ENCODE results near the gene MLIP.
"Not testable (repeated sequence)": the region's sequence is repeated elsewhere in the genome, so short reads cannot be mapped to it uniquely, and the experiment has no call there.

Gene MLIP

DNA sequence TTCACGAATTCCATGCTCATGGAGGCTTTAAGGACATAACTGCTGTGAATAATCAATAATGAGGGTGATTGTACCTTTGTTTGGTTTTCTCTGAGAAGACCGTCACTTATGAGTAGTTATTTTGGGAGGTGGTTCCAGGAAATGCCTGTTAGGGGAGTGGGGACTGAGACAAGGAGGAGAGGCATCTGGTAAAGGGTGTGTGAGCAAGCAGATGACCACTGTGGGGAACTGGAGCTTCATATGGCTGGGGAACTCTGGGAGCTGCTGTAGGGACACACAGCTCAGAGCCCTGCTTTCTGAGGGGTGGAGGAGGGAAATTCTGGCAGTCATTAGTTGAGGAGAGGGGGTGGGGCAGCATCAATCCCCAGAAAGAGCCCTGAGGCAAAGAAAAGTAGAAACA, 125.7 kb downstream of the MLIP start:
- DNase-seq, result no peak

DNA sequence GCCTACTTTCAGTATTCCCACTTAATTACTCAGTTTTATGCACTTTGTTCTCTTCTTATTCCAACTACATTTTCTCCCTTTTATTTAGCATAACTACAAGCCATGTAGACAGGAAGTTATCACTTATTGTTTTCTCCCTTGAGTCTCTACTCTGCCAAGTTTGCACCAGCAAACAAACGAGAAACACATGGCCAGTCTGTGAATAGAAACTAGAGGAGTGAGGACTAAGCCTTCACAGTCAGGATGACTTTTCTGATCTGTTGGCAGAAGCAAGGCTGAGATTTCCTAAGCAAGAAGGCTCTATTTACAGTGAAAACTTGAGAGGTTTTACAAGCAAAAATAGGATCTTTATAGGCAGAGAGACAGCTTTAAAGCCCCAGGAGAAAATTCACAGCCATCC, 127.2 kb downstream of the MLIP start:
- DNase-seq, result no peak

DNA sequence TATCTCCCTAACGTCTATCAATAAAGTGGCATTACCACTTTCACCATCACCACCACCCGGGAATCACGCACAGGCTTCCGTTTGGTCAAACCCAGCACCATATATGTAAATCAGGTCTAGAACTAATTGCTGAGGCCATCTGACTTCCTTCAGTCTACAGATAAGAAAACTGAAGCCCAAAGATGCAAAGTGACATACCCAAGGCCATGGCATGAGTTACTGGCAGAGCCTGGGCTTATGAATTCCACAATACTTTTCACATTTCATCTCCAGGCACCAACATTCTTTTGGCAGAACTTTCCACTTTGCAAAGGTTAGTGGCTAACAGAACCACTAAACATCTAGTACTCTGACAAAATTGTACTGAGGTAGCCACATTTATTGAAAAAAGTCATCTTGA, 132.5 kb downstream of the MLIP start:
- no peak for DNase-seq

DNA sequence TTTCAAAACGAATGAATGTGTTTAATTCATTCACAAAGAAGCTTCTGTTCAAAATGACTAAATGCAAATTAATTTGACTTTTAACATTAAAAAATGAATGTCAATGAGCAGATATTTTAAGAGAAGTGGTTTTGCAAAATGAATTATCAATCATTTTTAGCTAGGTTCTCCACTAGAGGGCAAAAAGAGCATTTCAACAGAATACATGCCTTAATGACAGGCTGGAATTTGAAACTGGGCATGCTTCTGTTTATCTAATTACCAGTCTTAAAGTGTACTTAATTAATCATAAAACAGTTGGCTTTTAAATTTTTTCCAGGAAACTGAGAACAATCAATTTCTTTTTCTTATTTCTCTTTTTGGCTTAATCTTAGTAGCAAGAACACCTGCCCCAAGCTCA, 133.2 kb downstream of the MLIP start:
- peak; percentile 5 for DNase-seq

DNA sequence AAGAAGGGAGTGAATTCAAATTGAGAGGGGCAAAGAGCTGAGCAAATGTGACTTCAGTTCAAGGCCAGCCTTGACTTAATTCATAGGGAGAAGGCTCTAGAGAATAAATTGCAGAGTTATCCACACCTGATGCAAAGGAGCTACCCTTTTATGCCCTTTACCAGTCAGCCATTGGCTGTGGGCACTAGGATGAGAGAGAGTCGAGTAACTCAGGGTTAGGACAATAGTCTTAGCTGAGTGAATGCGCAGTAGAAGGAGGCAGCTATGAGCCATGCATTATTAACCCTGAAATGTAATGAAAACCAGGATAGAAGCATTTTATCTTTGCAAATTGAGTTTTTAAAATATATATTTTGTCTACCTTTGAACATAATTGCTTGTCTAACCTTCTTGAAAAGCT, 134.0 kb downstream of the MLIP start:
- no peak for DNase-seq

DNA sequence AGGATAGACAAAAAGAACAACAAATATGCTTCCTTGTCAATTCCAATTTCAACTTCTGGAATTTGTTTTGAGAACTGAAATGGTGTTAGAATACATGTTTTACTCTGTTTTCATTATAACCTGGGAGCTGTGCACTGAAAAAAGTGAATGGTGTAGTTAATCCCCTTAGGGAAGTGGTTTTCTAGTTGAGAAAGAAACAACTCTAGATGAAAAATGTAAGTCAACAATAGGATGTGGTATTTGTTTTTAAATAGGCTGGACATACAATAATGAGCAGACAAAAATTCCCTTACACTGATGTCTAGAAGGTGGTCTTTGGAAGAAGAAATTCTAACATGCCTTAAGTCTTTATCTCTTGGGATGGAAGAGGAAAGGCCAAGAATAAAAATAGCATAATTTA, 137.1 kb downstream of the MLIP start:
- DNase-seq, result no peak

DNA sequence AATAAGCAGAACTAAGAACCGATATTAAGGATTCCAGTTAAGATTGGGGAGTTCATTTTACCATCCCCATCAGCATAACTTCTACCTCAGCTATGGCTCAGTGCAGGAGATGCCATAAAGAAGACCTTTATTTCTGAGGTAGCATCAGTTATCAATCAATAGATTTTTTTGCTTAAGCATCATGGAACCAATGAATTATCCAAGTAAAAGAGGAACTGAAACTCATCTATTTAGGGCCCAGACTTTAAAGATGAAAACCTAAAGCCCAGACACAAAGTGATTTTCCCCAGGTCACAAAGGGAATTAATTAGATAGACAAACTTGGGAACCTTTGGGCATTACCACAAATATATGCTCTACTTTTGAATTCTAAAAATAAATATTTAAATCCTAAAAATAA, 137.8 kb downstream of the MLIP start:
- no peak for DNase-seq

DNA sequence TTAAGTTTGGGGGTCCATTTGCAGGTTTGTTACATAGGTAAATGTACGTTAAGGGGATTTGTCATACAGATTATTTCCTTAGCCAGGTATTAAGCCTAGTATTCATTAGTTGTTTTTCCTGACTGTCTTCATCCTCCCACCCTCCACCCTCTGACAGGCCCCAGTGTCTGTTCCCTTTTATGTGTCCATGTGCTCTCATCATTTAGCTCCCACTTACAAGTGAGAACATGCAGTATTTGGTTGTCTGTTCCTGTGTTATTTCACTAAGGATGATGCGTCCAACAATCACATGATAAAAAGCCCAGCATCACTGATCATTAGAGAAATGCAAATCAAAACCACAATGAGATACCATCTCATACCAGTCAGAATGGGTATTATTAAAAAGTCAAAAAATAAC, 138.6 kb downstream of the MLIP start:
- not testable (repeated sequence) for DNase-seq

DNA sequence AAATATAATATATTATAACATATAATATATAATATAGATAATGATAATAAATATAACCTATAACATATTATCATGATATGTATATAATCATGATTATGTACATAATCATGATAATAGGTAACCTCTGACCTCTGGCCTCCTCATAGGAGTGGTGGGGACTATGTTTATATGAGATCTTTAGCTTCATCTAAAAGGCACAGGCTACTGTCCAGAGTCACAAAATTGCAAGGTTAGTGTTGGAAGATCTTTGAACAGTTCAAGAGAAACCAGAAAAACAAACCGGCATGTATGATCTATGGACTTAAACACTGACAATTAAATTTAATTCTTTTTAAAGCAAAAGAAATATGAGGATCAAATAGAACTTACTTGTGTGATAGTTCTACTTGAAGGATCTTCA, 141.3 kb downstream of the MLIP start:
- no peak for DNase-seq

DNA sequence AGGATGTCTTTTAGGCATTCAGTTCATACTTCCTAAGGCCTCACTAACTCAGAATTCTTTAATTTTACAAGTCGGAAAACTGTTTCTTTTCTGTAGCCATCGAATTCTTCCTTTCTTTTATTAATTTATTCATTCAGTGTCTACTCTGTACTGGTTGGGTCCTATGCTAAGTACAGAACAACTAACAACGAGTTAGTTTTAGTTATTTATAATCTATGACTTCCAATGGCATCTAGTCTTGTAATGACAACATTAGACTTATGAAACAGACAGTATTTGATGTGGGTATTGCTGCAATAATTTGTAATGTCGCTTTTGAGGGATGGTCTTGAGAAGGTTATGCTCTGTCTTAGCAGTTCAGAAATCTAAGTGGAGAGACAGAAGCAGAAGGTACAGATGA, 141.7 kb downstream of the MLIP start:
- DNase-seq, result no peak

DNA sequence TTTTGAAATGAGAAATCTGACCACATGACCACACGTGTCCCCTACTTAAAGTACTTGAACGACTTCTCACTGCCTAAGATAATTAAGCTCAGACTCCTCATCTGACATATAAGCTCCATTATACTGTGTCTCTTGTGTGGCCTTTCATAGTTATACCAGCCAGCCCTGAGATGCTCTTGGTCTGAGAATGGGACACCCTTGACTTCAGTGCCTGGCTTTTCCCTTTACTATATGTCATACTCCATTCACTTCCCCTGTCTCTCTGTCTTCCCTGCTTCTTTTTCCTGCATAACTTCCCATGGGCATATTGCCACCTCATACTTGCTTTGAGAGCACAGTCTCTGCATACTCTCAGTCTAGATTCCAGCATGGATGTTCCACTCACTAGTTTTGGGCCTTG, 143.6 kb downstream of the MLIP start:
- DNase-seq, result no peak

DNA sequence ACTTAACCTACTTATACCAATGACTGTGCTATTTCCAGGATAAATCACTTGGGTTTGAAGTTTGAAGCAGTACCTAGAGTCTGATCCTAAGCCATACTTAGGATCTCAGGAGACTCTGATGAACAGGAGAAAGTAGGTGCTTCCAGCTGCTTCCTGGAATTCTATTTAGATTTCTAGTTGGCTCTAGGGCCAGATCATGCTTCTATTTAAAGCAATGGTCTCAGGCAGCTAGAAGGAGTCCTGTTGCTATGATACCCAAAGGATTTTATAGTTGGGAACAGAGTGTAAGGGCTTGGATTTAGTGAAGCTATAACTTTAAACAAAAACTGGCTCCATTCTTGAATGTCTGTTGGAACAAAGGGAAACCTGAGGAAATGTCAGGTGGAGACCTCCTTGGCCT, 144.6 kb downstream of the MLIP start:
- no peak for DNase-seq

DNA sequence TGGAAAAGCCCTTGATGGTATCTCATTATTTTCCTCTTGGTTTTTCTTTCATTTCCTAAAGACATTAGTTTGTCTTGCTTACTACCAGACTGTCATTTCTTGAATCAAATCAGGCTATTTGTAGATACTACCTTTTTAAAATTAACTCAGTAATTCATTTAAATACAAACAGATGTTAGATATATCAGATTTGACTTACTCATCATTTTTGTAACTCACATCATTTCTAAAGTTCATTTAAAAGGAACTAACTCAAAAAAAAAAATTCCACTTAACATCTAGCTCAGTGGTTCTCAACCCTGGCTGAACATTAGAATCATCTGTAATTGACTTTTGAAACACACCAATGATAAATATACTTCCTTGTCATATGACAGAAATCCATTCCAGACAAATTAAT, 148.8 kb downstream of the MLIP start:
- DNase-seq, result no peak

DNA sequence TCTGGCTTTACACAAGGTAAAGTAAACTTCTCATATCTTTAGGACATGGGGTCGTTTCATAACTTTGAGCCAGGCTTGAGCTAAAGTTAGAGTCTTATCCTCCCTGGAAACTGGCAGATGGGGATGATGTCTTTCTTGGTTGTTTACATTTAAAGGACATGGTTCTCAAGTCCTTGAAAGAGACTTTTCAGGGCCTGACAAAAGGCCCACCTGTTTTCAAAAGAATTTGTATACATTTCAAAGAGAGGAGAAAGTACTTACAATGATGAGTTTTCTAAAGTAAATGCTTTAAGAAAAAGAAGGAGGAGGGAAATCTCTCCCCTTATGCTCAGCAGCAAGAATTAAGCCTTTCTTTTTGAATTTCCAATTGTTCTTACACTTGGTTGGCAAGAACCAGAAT, 151.3 kb downstream of the MLIP start:
- no peak for DNase-seq

DNA sequence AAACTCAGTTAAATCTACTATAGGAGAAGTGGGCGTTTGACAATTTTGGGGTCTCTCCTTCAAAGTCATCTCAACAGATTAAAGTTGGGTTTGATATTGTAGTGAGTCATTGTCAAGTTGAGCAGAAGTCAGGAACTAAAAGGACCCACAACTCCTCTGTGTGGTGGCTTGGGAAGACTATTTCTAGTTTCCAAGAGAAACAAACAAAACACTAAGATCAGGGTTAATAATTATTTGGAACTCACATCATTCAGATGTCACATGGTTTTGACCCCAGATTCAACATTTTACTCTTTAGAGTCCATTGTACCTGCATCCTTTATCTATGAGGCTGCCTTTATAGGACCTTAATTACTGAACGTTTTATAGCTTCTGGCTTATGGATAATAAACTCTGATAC, 151.7 kb downstream of the MLIP start:
- no peak for DNase-seq

DNA sequence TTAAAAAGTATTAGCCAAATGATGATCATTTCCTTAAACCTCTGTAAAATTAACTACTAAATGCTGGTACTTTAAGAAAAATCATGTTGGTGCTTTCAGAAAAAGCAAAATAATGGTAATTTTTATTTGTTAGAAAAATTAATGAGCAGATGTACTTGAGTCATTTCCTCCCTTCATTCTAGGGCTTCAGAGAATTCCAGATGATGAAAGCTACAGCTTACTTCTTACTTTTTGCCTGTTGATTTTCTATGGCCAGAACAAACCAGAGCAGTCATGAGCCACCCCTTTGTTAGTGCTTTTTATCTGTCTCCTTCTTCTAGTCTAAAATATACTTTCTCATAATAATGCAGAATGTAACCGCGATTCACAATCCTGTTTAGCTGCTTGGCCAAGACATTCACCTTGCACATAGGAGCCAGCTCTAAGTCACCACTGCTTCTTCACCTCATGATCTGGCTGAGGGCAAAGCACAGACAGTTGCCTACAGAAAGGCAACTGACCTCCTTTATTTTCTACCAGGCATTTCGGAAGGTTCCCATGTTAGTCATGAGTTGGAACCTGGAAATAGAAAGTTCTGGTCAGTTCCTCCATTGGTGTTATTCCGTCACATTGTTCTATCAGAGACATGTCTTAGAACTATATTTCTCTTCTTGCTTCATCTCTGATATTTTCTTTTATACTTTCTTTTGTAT, 153.5 kb downstream of the MLIP start:
- no peak for DNase-seq

DNA sequence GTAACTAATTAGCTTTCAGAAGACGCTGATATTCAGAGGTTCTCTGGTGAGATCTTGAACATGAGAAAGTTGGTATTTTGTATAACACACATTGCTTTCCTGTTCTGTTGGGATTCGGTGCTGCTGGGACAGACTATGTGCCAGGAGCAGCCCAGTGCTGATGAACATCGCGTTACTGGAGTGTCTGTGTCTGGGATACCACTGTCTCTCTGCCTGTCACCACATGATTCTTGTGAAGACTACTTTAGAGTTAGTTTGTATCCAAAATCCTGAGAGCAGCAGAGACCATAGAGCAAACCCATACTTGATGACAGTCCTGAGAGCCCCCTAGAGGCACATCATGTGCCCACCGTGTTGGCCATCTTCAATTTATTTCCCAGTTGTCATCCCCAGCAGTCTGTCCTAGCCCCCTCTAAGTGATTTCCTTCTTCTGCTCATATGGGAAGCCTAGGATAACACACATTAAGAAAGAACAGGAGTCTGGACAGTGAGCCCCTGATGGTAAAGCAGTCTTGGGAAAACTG, 155.2 kb downstream of the MLIP start:
- DNase-seq, result no peak

DNA sequence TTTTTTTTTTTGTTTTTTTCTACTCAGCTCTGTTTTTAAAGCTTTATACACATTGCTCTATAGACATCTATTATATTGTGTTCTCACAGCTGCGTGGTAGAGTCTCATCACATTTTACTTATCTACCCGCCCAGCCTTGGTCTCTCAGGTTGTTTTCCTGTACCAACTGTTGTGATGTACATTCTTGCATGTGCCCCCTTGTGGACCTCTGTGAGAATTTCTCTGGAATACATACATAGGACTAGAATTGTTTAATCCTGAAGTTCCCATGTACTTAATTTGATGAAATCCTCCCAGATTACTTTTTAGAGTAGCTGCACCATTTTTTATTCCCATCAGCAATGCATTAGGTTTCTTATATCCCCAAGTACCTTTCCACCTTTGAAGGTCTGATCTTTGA, 156.6 kb downstream of the MLIP start:
- DNase-seq, result peak; percentile 31

DNA sequence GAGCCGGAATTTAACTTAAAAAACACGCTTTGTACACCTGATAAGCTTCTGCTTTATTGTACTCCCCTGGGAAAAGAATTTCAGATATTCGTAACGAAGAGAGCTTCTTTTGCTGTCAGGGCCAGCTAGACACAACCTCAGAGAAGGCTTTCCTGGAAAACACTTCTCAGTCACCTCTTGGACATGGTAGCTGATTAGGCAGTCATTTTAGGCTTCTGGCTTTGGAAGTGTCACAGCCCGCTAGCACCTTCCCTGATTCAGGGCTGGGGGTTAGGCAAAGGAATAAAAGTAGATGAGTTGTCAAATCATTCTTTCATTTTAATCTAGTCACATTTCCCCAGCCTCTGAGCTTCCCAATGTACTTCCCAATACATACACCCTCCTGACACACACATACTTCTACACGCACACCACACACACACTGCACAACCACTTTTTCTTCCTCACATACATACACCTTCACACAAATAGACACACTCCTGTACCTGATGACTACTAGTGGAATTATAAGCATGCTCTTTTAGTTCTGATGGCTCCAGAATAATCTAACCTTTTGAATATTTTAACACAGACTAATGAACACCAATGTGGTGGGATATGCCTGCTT, 162.1 kb downstream of the MLIP start:
- DNase-seq, result no peak

DNA sequence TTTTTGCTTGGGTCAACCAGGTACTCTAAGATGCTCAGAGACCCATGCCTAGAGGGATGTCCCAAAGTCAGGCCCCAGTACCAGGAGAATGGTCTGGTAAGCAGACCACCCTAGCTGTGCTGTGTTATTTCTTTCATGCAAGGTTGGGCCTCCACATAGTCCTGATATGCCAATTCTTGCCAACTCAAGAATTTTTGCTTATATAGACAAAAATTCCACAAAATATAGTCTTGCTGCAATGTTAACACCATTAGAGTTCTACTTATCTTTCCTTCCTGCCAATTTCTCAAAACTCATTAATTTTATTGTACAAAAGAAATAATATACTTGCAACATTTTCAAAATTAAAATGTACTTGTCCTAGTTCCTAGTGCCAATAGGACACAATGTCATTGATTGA, 163.1 kb downstream of the MLIP start:
- DNase-seq, result no peak

DNA sequence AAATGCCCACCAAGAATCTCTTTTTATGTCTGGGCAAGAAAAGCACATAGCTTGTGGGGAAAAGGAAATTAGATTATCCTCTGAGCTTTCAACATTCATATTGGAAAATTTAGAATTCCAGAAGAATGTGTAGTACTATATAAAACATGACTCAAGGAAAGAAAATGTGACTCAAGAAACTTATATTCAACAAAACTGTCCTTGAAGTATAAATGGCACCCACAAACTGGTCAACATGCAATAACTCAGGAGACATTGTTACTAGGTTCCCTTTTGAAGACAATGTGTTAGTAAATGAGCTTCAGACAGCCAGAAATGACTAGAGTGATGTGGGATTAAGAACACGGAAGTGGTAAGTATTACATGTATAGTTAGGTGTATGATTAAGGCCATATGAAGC, 170.9 kb downstream of the MLIP start:
- DNase-seq, result no peak

DNA sequence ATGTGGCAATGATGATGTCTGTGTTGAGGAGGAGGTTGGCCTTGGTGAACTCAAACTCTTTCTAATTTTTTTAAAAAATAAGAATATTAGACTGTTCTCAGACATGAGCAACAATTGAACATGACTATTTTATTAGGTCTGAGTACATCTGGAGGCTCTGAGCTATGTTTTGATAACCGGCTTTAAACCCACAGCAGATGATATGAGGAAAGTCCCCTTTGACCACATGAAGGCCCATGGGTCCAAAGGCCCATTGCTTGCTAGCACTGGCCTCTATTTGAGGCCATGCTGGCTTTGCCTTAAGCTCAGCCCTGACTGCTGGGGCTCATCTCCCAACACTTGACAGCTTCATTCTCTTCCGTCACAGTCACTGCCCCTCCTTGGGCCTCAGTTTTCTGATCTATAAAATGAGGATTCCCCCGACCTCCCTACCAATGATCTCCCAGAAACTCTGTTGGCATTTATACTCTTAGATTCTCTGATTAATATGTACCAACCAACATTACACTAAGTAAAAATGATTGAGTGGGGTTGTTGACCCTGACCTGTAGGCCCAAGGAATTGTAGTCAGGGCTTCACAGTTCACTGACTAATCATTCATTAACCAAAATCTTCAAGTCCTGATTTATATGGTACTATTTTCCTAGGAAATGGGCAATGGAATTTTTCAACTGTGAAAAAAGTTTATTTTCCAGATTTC, 173.1 kb downstream of the MLIP start:
- no peak for DNase-seq

DNA sequence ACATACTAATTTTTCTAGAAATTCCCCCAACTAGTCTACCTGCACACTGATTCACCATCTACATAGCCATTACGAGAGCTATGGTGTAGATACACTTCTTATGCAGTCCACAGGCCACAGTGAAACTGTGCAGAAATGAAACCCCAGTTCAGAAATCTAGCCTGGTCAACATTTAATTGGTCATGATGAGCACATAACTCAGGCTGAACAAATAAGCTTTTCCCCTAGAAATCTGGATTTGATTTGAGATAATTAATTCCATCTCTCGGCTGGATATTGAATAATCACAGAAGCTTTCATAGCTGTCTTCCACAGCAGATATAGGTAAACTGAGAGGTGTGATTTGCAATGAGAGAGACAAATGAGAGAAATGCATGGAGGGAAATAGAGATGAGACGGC, 174.4 kb downstream of the MLIP start:
- no peak for DNase-seq

DNA sequence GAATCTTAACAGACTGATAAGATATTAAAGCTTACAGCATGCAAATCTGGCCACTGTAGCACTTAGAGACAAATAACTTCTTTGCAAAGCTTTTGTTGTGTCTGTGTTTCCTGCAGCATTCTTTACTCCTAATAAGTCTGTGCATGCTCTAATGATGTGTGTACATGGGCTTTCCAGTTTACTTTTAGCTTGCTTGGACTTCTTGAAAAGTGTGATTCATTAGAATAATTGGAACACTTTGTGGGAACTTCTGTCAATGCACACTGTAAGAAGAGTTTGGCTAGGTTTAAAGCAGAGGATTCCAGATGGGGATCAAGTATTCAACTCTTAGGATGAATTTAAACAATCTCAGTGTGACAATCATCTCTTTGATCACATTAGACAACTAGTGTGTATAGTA, 174.9 kb downstream of the MLIP start:
- DNase-seq, result no peak

Measured in NCI-H1105 (cell line).